Activated effector memory CD4-positive, alpha-beta T cell treated with Interleukin-2 at 50 U/mL for 16 hours (primary cell): ENCODE results near the gene CD244.

Experiments used
- DNase-seq: peaks from one replicate; pipeline ENCODE4 v3.0.0-alpha.2; 2020

The CD244 gene

DNA sequence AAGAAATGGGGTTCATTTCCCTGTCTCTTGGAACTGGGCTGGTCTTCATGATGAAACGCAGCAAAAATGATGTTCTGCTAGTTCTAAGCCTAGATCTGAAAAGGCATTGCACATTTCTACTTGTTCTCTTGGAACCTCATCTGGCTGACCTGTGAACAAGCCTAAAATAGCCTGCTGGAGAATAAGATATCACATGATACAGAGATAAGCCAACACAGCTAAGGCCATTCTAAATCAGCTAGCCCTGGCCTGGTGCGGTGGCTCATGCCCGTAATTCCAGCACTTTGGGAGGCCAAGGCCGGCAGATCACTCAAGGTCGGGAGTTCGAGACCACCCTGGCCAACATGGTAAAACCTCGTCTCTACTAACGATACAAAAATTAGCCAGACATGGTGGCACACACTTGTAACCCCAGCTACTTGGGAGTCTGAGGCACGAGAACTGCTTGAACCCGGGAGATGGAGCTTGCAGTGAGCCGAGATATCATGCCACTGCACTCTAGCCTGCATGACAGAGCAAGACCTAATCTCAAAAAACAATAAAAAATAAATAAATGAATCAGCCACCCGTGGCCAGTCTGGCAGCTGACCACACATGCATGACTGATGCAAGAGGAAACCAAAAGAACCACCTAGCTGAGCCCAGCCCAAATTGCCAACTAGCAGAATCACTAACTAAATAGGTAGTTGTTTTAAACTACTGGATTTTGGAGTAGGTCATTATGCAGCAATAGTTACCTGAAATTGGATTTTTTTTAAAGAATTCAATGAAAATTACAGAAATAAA, 18.0 kb downstream of the CD244 start:
- DNase-seq: no peak

DNA sequence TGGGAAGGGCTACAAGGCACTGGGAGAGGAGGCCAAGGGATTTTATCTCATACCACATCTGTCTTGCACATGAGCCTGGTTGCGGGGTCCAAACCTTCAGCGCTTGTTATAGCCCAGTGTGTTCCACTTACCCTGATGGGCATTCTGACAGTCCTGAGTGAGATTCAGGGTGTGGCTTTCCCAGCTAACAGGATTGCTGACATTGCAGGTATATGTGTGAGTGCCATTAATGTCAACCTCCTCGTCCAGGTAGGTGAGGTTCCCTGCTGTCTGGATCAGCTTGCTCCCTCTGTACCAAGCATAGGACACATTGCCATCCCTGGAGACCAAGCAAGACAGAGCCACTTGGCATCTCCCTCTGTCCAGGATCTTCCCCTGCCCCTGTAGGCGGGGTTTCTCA, 21.6 kb downstream of the CD244 start:
- no peak for DNase-seq

DNA sequence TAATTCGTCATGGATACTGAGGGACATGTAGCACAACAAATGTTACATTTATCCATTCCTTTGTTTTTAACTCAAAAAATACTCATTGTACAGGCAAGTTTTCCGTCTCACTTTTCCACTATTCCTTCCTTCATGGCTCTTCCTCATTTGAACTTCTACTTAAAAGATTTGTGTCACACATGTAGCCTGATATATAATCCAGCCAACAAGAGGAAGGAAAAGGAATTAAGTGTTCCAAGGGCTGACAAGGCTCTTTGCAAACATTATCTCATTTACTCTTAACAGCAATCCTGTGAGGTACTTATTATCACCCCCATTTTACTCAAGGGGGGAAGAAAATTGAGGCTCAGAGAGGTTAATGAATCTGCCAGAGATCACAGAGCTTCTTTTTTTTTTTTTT, 22.9 kb downstream of the CD244 start:
- no peak for DNase-seq

DNA sequence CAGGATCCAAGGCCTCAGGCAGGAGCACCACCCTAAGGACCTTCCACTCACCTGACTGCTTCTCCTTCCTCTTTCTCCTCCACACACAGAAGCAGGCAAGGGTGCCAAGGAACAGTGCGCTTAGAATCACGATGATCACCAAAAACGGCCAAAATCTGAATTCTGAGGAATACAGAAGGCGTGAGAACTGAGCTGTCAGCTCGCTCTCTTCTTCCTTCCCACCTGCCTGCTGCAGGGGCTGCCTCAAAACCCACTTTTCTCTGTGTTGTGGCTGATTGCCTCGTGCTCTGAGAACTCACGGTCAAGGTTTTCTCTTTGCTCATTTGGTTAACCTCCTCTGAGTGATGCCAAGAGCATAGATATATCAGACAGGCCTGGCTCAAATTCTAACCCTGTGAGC, 23.8 kb downstream of the CD244 start:
- DNase-seq: no peak

DNA sequence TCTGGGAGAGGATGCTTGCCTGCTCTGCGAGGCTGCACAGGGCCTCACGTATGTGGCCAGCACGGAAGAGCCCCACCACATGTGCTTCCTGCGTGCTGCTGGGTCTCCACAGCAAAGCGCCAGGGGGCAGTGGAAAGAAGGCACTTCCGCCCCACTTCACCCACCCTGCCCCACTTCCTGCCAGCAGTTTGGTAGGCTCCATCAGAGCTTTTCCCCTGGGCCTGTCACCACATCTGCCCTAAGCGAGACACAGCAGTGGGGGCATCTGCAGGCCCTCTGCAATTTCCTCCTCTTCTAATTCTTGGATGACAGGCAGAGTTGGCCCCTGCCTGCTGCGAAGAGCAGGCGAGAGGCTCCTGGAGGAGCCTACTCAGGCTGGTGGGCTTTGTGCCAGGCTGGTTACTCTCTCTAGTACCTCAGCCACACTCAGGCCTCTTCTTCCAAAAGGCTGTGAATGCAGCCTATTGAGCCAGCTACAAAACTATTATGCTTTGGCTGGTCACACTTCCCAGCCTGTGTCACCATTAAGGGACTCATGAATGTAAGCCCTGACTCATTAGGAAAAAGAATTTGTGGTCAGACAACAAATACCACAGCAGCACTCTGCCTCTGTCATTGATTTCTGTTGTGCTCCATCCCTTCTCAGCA, 25.0 kb downstream of the CD244 start:
- DNase-seq: peak; percentile 83

DNA sequence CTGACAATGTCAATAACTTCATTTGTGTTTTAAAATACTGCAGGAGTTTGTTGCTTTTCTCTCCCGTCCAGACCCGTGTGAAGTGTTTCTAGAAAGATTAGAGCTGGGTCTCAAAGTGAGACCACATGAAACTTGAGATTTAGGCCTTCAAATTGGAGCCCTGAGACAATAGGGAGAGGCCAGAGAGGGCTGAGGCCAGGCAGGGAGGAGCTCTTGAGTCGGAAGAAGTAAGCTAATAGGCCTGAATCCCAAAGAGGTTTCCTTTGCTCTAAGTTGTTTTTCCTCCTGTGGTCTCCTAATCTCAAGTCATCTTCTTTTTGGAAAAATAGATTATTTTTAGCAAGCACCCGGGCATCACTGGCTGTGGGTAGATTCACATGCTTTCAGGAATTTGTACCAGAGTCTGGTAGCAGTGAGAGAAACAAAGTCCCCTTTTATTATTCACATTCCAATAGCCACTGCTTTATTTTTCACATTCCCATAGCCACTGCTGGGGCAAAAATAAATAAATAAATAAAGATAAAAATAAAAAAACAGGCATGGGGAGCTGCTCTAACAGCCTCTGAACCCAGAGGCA, 25.6 kb downstream of the CD244 start:
- DNase-seq: no peak

DNA sequence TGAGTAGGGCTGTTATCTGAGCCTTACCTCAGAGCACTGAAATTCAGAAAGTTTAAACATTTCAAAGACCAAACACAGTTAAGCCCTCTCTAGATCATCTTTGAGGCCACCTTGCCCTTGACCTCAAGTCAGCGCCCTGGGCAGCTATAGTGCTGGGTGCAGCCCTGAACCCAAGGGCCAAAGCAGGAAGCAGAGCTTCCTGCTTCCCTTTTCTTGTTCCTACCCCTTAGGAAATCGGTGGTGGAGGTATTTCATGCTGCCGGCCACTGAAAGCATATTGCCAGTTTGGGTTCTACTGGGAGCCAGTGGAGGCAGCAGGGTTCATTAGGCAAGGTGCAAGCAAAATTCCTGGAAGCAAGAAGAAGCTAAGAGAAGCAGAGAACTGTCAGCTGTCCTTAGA, 26.1 kb downstream of the CD244 start:
- no peak for DNase-seq

DNA sequence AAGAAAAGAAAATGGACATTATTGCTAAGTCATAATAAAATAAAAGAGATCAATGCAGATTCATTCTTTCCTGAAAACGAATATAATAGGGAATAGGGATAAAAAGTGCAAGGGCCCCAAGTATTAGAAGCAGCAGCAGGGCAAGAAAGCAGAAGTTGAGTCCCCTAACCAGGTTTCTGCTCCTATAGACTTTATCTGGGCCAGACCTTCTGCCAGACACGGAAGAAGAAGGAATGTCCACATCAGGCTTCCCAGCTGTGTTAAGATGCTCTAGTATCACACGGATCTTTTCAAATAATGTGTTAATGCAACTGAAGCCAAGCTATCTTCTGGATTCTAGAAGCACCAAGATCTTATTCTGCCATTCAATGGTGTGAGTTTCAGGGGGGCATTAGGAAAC, 26.9 kb downstream of the CD244 start:
- no peak for DNase-seq

DNA sequence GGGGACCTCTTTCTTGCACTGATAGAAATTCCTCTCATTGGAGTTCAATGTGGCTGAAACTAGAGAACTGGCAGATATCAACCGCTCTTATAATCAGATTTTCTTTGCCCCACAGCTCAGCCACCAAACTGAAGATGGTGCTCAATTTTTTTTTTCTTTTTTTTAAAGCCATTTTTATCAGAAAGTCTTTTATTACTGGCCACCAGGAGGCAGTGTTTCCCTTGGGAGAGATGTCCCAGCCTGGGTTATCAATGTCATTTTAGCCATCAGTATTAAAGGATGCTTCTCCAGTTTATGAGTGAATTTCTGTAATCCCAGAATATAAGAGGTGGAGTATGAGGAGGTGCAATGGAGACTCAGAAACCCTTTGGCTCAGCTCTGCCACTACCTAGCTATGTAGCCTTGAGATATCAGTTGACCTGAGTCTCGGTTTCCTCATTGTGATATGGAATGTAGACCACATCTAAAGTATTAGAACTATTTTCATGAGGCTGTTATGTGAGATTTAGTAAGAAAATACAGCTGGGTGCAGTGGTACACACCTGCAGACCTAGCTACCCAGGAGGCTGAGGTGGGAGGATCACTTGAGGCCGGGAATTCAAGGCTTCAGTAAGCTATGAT, 27.6 kb downstream of the CD244 start:
- no peak for DNase-seq

DNA sequence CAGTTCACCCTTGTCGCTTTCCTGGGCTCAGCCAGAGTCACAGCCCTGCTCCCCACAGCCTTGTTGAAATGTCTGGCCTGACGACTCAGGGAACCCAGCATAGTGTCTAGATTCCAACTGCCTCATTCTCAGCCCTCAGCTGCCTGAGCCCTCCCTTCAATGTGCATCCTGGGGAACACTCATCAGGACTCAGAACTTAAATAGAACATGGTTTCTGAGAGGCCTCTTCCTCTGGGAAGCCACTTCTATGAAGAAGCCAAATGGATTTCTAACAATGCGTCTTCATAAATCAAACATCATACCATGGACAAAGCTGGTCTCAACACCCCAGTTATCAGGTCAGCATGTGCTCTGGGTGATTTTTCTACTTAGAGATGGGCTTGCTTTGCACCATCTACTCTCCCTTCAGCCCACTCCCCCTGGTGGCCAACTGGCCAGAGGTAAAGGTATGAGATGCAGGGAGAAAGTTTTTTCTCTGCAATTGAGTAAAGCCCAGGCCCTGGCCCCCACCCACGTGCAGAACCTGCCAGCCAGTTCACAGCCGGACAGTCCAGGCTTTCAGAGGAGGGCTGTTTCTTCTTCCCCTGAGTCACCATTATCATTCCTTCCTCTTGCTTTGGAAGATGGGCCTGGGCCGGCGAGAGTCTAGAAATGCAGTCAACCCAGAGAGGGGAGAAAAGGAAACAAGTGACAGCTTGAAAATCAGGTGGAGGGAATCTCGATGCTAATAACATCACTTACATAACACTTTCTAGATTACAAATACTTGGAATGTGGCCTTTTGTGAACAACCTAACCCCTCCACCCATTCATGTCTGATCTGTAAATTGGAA, 32.1 kb downstream of the CD244 start:
- DNase-seq: peak; percentile 59

- DNase-seq: no peak
Observed at GRCh38 chr1:160829766-160830165, 32.9 kb downstream of the CD244 start.

DNA sequence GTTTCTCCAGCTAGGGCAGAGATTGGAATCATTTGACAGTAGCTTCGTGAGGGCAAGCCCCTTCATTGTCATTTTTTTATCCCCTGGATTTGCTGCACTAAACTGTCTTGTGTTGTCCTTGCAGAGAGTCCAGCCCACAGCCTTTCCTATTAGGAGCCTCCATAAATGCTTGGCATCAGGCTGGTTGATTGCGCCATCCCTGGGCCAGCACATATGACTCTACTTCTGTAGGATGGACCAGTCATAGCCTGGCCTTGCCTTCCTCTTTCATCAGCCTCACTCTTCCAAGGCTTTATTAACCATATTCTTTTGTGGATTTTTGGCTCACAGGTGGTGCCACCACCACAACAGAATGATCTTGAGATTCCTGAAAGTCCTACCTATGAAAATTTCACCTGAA, 35.3 kb downstream of the CD244 start:
- no peak for DNase-seq

DNA sequence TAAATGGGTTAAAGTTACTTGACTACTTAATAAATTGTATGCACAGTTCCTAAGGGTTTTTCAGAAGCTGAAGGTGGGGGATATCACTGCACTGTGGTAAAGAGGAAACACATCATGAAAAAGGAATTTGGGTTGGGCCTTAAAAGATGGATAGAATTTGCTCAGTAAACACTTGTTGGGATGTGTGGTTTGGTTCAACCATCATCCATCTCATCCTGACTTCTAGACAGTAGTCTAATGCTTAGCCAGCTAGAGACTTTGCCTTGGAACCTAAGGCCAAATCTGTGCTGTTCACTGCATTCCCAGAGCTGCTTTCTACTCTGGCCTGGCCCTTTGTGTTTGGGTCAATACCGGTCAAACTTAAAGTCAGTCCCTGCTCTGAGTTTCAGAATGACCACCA, 36.1 kb downstream of the CD244 start:
- DNase-seq: no peak

DNA sequence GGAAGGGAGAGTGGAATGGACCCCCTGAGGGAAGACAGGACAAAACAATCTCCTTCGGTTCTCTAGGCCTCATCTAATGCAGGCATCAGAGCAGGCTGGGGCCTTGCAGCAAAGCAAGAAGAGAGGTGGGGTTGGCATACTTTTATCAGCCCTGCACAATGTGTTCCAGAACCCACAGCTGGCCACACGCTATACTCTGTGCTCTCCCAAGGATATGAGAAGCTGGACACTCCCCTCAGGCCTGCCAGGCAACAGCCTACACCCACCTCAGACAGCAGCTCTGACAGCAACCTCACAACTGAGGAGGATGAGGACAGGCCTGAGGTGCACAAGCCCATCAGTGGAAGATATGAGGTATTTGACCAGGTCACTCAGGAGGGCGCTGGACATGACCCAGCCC, 39.4 kb downstream of the CD244 start:
- DNase-seq: no peak

DNA sequence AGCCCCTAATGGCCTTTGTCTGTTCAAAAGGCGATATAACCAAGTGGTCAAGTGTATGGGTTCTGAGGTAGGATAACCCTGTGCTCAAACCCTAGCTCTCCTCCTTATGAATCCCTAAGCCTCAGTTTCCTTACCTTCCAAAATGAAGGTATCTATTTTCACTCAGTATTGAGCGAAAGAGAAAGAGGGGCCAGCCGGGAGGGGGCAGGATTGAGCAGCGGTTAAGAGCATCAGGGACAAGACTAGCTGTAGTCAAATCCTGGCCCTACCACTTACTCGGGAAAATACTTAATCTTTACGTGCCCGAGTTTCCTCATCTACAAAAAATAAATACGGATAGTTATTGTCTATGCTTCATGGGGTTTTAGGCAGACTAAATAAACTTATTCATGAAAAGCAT, 41.1 kb downstream of the CD244 start:
- no peak for DNase-seq

GRCh38 chr1:160819186-160819585, 43.5 kb downstream of the CD244 start:
- no peak for DNase-seq

GRCh38 chr1:160818207-160818937, 44.3 kb downstream of the CD244 start:
- DNase-seq: no peak

- DNase-seq: no peak
Observed at GRCh38 chr1:160814856-160815255, 47.8 kb downstream of the CD244 start.

- no peak for DNase-seq
Observed at GRCh38 chr1:160814316-160814715, 48.4 kb downstream of the CD244 start.

GRCh38 chr1:160813215-160813614, 49.5 kb downstream of the CD244 start:
- DNase-seq: no peak

DNA sequence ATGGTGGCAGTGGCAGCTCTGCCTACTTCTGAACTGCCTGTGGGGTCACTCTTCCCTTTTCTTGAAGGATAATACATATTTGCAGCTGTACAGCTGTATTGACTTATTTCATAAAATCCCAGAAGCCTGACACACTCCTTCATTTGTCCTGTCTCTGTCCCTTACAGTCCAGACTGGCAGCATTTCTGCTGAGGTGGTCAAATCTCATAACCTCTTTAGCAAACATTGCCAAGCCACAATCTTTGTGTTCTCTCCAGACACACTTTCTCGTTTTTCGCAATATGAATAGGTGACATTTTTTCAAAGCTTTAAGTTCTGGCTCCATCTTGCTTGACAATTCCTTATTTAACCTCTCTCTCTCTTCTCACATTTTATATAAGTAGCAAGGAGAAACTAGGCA, 51.5 kb downstream of the CD244 start:
- no peak for DNase-seq

GRCh38 chr1:160810486-160810885, 52.2 kb downstream of the CD244 start:
- no peak for DNase-seq
